Measurements from ENCODE around the gene TBCD.

TBCD gene

DNA sequence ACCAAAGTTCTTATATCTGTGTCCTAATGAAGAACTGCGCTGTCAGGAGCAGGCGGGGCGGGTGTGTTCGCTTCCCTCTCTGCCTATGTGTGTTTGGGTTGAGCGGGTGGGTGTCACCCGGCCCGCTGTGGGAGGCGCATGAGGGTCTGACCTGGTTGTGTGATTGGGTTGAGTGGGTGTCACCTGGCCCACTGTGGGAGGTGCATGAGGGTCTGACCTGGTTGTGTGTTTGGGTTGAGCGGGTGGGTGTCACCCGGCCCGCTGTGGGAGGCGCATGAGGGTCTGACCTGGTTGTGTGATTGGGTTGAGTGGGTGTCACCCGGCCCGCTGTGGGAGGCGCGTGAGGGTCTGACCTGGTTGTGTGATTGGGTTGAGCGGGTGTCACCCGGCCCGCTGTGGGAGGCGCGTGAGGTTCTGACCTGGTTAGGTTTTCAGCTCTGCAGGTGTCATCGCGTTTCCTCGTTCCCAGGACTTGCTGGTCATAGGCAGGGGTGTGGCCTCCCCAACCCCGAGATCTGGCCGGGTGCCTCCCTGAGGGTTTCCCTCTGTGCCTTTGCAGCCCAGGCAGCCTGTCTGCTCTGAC, 157.5 kb downstream of the TBCD start:
- no peak for DNase-seq (ENCODE audit: extremely low read depth, low read depth)
- TF ChIP-seq, protein P1, sequence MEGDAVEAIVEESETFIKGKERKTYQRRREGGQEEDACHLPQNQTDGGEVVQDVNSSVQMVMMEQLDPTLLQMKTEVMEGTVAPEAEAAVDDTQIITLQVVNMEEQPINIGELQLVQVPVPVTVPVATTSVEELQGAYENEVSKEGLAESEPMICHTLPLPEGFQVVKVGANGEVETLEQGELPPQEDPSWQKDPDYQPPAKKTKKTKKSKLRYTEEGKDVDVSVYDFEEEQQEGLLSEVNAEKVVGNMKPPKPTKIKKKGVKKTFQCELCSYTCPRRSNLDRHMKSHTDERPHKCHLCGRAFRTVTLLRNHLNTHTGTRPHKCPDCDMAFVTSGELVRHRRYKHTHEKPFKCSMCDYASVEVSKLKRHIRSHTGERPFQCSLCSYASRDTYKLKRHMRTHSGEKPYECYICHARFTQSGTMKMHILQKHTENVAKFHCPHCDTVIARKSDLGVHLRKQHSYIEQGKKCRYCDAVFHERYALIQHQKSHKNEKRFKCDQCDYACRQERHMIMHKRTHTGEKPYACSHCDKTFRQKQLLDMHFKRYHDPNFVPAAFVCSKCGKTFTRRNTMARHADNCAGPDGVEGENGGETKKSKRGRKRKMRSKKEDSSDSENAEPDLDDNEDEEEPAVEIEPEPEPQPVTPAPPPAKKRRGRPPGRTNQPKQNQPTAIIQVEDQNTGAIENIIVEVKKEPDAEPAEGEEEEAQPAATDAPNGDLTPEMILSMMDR (IDR thresholded peaks at IDR 0.05; ENCODE audit: low read depth, low read length): no peak

- TF ChIP-seq, protein P1 (IDR thresholded peaks at IDR 0.05; ENCODE audit: low read depth, low read length): no peak
- DNase-seq (ENCODE audit: extremely low read depth, low read depth): no peak
Observed at GRCh38 chr17:82910041-82910481, 158.2 kb downstream of the TBCD start.

DNA sequence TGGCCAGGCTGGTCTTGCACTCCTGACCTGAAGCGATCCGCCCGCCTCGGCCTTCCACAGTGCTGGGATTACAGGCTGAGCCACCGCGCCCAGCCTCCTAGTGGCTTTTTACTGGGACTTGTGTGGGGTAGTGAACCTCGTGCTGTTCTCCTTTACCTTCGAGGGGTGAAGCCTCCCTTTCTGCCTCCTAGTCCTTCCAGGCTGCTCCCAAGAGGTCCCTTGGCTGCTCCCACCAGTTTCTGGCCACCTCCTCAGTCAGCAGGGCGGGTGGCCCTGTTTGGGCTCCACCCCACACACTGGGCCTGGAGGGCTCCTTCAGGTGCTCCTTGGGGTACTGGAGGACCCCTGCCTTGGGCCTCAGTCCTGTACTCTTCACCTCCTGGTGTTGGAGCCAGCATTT, 158.9 kb downstream of the TBCD start:
- TF ChIP-seq, protein P1 (IDR thresholded peaks at IDR 0.05; ENCODE audit: low read depth, low read length): no peak
- no peak for DNase-seq (ENCODE audit: extremely low read depth, low read depth)

- DNase-seq (ENCODE audit: extremely low read depth, low read depth): no peak
- TF ChIP-seq, protein P1 (IDR thresholded peaks at IDR 0.05; ENCODE audit: low read depth, low read length): no peak
Observed at GRCh38 chr17:82911822-82912221, 160.0 kb downstream of the TBCD start.

DNA sequence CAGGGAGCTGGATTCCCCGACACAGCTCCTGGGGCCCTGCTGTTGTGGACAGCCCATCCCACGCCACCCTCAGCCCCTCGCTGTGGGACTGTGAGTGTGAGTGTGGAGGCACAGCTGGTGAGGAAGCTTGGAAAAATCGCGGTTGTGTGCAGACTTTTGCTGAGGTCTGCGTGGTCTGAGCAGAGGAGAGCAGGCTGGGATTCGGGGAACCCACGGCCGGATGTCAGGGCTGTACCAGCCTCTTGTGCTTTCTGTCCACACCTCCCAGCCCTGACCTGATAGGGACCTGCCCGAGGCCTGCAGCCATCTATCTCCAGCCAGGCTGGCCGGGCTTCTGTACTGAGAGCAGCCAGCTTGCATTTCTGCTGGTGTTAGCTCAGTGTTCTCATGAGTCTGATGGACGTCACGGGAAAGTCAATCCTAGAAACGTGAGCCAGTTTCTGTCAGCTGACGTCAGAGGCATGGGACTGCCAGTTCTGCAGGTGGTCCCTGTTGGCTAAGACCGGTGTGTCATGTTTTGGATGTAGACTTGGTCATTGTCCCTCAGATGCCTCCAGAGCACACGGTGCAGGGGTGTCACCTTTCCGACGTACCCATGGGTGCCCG, 160.7 kb downstream of the TBCD start:
- DNase-seq (ENCODE audit: extremely low read depth, low read depth): no peak
- TF ChIP-seq, protein P1 (IDR thresholded peaks at IDR 0.05; ENCODE audit: low read depth, low read length): no peak

DNA sequence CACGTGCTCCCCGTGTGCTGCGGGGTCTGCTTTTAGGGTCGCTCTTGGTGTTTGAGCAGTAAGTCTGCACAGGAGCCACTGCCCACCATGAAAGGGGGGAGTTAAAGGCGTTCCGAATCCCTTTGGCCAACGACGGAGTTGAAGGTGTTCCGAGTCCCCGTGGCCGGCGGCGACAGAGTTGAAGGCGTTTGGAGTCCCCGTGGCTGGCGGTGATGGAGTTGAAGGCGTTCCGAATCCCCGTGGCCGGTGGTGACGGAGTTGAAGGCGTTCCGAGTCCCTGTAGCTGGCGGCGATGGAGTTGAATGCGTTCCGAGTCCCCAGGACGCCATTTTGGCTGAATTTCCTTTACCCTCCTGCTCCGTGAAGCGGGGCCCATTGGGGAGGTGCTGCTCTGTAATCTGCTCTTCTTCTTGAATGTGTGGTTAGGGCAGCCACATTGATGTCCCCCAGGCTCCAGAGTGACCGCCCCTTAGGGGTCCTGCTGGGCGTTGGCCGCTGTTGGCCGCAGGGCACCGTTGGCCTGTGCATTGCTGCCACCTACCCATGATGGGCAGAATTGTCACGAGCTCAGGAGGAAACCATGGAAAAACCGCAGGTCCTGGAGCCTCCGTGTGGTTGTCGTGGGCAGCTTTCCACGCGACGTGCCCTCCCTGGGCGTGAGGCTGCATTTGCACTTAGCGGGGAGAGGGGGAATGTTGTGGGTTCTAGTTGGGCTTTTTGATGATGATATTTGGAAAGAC, 161.6 kb downstream of the TBCD start:
- DNase-seq (ENCODE audit: extremely low read depth, low read depth): no peak
- TF ChIP-seq, protein P1 (IDR thresholded peaks at IDR 0.05; ENCODE audit: low read depth, low read length): no peak; the same call in none of the 2 replicates

GRCh38 chr17:82914375-82914774, 162.5 kb downstream of the TBCD start:
- no peak for DNase-seq (ENCODE audit: extremely low read depth, low read depth)
- TF ChIP-seq, protein P1 (IDR thresholded peaks at IDR 0.05; ENCODE audit: low read depth, low read length): peak; percentile 17

Measured in AG09319 (cell line).